GM19397 (cell line): ENCODE results near the gene FGF1.
A peak's percentile ranks its signal among the peaks of the same experiment; 100 is the strongest.
"Not testable (repeated sequence)": the region's sequence is repeated elsewhere in the genome, so short reads cannot be mapped to it uniquely, and the experiment has no call there.

Source experiments
- ATAC-seq: cut with Tn5 transposase; IDR thresholded peaks from one replicate; pipeline ENCODE4 v1.9.1; 2021; ENCODE audit warnings: mild to moderate bottlenecking, moderate library complexity; ENCODE audit not compliant: unreplicated experiment

The FGF1 gene

DNA sequence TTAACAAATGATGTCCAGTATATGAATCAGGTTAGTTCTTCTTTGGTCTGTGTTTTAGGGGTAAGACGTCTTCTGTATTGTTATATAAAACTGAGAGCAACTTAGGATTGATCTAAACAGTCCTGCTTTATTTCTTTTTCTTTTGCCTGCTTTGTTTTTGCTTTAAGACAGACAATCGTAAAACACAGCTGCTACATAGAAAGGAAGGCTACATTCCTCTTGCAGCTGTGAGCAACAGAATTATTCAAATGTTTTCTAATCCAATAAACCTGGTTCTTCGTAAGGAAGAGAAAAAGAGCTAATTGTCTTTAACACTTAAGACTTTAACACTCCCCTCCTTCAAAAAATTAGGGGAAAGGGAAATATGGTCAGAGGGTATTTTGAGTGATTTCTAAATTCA is 14.6 kb downstream of the FGF1 start:
- ATAC-seq = no peak

DNA sequence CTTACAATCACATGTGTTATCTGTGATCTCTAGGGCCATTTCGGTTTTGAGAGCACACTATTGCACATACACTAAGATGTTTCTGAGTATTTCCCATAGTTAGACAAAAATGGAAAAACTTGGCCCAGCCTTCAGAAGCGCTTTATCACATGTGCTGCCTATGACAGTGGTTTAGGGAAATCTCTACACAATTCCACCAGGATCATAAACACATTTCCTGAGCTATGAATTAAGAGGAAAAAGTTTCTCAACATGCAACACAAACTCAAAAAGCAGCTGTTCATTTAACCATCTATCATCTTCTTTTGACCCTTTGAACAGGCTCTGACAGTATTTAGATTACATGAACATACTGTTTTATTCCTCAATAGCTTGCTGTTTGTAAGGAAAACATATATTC is 15.1 kb downstream of the FGF1 start:
- ATAC-seq = no peak

DNA sequence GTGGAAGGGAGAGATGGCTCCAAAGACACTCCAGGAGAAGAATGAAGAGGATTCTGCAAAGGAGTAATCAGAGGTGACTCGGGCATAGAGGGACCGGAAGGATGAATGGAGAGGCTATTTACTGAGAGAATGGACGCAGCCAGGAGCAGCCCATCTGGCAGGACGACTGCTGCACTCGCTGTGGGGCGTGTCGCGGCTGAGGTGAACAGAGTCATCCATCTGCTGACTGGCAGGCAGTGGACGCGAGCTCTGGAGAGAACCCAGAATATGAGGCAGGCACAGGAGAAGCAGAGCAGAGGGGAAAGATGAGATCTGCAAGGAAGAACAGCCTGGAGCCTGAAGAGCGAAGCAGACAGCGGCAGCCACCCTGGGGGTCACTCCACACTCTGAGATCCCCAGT is 16.4 kb downstream of the FGF1 start:
- no peak for ATAC-seq

DNA sequence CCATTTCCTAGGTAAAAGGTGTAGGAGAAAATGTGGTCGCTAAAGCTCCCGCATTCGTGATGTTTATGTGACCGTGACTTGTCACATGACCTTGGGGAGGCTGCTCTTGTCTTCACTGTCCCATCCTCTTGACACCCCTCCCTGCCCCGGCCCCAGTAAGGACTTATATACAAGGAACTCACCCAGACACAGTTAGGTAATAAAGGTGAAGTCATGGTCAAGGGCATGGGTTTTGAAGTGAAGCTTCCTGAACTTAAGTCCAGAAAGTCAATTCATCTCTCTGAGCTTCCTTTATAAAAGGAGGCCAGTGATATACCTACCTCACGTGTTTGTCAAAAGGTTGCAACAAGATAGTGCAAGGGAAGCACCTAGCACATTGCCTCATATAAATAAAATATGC is 17.6 kb downstream of the FGF1 start:
- no peak for ATAC-seq

DNA sequence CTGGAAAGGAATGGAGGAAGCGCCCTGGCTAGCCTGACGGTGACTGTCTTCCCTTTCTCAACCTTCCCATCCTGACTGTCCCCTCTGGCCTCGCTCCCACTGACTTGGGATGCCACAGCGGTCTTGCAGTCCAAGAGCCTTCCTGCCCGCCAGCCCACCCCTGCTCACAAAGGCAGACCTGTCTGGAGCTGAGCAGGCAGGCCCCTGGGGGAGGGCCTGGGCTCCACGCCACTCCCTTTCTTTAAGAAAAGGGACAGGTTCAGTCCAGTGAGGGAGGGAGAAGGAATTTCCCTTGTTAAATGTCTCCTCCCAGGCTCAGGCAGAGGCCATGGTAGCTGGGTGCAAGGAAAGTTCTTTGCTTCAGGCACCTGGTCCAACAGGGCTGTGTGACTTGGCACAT is 18.1 kb downstream of the FGF1 start:
- no peak for ATAC-seq

DNA sequence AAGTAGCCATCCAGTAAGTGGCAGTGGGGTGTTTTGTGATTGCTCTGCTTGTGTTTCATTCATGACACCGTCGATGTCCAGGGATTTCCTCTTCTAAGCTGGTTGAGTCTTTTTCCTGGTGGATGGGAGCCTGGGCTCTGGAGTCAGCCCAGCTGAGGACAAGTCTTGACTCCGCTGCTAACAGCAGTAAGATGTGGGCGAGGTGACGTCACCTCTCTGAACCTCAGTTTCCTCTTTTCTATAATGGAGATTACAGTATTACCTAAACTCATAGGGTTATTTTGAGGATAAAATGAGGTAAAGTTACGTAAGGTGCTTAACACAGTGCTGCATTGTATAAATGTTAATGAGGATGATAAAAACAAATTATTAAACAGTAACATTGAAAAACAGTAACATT is 21.3 kb downstream of the FGF1 start:
- ATAC-seq = no peak

DNA sequence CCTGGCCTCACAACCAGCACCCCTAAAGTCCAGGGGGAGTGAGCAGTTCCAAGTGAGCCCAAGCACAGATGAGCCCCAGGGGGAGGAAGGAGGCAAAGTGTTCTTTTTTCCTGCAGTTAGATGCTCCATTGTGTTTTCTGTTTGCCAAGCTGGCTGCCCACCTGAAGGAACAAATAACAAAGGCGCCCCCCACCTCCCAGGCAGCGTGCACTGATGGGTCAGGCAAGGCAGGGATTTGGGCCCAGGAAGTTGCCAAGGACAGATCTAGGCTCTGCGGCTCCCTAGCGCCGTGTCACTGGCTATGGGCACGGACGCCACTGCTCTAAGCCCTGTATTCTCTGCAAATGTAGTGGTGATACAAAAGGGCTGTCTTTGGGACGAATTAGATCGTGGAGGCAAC is 21.8 kb downstream of the FGF1 start:
- ATAC-seq = no peak

DNA sequence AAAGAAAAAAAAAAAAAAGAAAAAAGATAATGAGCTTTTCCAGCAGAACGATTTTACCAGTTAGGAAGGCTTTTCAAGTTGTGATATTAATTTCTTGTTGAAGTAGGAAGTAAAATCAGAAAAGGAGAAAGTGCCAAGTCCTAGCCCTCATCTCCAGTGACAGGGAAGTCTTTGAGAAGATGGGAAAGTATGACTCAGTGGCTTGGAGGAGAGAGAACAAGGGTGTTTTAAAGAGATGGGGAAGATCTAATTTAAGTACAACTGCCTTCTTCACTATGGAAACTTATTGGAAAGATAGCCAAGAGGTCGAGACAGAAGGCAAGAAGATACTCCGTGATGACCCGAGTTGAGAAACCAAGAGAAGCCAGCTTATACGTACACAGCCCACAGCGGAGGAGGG is 22.6 kb downstream of the FGF1 start:
- ATAC-seq = no peak

DNA sequence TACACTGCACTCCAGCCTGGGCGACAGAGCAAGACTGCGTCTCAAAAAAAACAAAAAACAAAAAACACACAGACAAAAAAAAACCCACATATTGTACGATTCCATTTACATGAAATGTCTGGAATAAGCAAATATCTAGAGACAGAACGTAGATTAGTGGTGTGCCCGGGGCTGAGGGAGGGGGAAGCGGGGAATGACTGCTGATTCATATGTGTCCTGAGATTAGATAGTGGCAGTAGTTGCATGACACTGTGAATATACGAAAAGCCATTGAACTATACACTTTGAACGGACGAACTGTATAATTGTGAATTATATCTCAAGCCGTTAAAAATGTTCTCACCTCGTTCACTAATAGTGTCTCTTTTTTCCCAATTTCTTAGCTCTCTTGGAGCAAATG is 23.9 kb downstream of the FGF1 start:
- no peak for ATAC-seq

DNA sequence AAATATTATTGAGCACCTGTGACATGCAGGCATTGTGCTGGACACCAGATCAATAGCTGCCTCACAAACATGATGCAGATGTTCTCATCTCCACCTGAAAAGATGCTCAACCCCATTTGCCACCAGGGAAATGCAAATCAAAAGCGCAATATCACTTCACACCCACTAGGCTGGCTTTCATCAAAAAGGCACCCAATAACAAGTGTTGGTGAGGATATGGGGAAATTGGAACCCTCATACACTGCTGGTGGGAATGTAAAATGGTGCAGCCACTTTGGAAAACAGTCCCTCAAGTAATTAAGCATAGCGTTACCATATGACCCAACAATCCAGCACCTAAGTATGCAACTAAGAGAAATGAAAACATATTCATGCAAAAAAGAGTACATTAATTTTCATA is 24.7 kb downstream of the FGF1 start:
- ATAC-seq = no peak

DNA sequence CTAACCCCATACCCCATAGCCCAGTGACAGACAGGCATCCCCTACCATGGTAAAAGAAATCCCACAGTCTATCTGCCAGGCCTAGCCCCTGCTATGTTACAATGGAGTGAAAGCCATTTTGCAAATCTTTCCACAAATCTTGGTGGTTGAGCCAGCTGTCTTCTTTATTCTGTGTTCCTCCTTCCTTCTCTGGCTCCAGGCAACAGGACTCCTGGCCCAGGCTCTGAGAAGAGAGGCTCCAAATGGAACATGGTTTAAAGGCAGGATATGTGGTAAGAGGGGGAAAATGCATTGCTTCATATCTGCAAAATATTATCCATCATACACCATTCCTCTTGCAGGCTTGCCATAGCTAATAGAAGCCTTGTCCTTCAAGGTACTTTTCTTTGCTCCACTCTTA is 25.2 kb downstream of the FGF1 start:
- ATAC-seq = no peak

DNA sequence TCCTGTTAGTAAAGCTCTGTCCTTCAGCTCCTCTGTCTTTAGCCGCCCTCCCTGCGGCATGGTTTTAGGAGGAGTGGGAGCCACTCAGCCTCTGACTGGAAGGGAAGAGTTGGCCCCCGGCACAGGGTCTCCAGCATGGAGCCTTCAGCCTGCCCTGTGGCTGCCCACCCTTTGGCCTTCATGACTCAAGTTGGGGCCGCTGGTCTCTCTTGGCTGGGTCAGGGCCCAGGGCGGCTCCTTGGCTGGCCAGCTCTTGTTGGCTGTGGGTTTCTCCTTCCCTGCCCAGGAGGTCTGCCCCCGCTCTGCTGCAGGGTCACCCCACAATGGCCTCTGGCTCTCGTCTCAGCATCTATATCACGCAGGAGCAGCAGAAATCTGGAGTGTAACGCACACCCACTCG is 25.7 kb downstream of the FGF1 start:
- ATAC-seq = no peak

DNA sequence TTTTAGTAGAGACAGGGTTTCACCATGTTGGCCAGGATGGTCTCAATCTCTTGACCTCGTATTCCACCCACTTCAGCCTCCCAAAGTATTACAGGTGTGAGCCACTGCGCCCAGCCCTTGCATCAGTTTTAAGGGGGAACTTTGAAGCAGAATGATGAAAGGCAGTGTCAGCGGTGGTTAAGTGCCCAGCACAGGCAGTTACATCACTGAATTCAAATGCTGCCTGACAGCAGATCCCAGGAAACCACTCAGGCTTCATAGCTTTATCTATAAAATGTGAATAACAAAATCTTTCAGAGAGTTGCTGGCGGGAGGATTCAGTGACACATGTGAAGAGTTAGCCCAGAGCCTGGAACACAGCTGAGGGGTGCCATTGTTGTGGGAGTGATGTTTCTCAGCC is 26.5 kb downstream of the FGF1 start:
- no peak for ATAC-seq

DNA sequence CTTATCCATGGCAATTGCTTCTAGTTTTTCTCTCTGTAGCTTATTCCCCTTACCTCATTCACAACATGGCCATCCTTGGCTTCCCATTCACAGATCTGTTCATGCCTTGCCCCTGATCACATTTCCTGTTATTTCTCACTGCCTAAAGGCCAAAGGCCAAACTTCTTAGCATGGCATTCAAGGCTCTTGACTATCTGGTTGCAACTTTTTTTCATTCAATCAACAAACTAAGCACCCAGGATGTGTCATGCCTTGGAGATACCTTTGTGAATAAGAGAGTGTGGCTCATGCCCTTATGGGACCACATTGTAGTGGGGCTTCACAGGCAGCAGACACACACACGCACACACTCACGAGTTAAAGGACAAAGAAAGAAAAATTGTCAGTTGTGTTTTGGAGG is 27.6 kb downstream of the FGF1 start:
- ATAC-seq = no peak

DNA sequence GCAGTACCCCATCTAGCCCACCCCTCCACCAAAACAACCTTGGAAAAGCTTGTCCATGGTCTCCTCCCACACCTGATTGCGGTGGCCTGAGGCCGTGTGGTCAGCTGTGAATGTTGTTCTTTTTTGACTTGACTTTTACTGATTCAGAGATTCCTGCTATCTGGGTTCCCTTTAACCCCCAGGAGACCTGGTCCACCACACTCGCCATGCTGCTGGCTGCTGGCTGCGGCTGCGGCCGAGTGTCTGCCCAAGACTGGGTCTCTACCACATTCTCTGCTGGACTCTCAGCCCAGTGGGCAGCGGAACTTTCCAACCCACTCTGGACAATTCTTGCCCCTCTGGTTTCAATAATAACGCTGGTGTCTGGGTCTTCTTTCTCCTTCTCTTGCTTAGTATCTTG is 28.4 kb downstream of the FGF1 start:
- no peak for ATAC-seq

DNA sequence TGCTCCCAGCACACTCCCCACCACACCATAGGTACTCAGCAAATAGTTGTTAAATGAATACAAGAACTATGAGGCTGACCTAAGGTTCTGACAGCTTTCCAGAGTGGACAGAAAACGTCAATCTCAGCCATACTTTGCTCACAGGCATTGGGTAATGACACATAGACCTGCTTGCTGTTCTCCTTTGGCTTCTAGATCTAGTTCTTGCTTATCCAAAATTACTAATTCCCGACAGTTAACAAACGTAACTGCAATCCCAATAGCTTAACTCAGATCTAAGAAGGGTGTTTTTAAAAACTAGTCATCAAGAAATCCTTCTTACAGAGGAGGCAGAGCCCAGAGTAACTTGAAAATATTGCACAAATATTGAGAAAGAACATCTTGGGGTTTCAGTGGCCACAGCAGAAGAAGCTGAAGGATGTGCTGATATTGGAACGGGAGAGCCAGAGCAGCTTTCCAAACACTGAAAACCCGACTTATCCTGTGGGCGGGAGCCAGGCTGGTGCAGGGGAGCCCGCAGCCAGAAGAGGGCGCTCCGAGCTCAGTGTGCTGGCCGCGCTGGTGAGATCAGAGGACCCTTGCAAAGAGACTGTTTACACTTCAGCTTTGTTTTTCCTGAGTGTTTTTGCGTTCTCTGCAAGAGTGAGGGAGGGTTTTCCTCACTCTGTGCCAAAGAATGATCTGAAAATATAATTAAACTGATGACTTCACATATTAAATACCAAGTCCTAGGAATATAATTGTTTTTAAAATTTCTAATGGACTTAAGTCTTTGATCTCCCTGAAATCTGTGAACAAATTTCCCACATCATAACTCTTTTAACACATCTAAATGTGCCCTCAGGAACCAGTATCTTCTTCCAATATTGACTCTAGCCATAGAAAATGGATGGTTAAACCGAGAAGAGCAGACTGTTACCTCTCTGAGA is 30.3 kb downstream of the FGF1 start:
- ATAC-seq = peak; percentile 73

DNA sequence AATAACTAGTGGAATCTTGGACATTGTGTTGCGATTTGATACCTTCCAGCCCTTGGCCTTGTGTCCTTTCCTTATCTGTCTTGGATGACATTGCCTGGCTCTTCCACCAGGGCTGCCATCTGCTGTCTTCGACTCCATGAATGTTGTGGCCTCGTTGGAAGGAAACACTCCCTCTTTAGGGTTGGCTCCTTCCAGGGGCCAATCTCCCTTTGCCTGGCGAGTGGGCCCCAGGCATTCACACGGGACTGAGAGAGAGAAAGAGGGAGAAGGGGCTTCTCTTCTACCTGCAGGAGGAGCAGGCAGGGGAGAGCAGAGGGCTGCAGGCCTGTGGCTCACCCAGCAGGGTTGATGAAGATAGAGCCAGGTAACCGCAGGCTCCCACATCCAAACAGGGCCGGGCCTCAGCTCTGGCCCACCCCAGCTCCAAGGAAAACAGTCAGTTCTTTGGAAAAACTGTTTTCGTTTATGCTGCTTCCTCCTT is 31.3 kb downstream of the FGF1 start:
- no peak for ATAC-seq

DNA sequence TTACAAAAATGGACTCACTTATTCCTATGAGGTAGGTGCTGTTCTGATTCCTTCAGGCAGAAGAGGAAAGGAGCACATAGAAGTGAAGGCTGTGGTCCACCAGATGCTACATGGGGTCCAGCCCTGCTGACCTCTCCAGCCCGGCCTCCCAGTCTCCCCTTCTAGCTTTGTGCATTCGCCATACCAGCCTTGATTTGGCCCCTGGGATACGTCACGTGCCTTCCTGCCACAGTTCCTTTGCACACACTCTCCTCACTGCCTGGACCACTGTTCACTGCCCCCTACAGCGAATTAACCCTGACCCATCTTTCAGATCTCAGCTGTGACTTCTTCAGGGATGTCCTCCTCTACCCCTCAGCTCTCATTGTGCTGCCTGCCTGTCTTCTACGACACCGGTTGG is 32.6 kb downstream of the FGF1 start:
- ATAC-seq = no peak

DNA sequence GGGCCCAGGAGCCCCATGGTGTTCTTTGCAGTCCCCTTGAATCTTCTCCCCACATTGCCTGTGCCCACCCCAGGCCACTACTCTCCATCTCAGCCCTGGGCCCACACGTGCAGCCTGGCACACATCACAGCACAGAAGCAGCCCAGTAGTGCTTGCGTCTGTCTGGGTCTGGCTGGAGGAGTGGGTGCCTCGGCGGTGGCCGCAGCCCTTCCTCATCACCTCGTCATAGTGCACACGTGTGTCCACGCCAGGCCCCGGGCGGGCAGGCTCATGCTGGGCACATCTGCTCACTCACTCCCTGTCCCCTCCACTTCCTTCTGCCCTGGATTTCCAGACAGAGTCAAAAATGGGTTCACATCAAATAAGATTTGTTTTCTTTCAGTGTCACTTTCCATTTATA is 33.3 kb downstream of the FGF1 start:
- ATAC-seq = no peak

DNA sequence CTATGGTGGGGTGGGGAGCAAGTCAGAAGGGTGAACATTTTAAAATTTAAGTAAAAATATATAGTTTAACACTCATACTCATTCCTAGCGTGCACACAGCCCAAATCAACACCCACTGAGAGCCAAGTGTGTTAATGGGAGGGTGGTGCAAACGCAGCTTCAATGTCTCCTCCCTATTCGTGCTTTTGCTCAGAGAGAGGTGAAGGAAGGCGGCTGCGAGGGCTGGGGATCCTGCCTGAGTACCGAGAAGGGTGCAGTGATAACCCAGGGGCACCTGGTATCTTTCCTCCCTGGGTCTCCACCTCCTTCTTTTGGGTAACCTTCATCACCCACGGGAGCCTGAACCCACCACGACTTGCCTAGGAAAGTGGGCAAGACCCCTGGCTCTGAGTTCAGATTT is 35.0 kb downstream of the FGF1 start:
- ATAC-seq = no peak

DNA sequence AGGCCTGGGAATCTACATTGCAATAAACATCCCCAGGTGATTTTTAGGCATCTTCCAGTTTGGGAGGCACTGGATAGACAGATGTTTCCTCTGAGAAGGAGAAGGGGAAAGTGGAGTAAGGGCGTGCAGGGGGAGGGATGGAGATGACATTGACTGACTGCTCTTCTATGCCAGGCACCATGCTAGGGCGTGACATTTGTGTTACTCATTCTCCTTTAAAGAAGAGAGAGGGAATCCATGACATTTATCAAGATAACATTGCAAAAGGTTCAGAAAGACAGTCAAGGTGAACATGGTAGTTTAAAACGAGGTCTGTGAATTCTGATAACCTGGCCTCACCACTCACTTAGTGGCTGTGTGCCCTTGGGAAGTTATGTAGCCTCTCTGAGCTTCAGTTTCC is 35.8 kb downstream of the FGF1 start:
- ATAC-seq = no peak

DNA sequence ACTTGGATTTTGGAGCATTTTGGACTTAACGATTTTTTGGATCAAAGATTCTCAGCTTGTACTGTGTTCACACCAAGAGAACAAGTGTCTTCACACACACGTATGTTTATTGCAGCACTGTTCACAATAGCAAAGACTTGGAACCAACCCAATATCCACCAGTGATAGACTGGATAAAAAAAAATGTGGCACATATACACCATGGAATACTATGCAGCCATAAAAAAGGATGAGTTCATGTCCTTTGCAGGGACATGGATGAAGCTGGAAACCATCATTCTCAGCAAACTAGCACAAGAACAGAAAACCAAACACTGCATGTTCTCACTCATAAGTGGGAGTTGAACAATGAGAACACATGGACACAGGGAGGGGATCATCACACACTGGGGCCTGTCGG is 37.8 kb downstream of the FGF1 start:
- not testable (repeated sequence) for ATAC-seq

DNA sequence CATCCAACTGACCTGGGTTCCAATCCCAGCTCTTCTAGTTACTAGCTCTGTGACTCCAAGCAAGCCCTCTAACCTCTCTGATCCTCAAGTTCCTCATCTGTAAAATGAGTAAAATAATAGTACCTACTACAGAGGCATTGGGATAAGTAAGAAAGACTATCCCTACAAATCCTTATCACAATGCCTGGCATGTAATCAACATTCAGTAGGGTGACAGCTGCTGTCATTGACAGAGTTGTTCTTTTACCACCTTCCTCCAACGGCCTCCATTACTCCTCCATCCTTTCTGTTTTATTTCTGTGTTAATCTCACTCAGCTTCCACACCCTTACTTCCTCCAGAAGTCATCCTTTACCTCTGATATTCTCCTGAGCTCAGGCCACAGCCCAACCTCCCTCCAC is 40.4 kb downstream of the FGF1 start:
- ATAC-seq = no peak
